ENCODE results near the gene ASPDH.

ASPDH gene

DNA sequence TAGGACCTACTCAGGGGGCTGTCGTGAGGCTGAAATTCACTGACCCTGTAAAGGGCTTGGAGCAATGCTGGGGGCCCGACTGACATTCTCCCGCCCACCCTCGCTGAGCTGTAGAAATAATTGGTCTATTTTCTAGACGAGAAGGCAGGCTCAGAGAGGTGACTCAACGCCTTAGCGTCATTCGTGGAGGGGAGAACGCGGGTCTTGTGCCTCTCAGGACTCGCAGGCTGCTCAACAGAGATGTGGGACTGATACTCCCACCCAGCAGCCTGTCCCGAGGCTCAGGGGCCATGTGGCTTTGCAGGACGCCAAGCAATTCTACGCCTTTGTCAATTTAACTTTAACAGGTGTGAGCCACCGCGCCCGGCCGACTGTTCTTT lies 23.6 kb upstream of the ASPDH start:
- TF ChIP-seq FOXP2 (optimal IDR thresholded peaks at IDR 0.05; ENCODE audit: borderline replicate concordance, extremely low read depth, extremely low read length, insufficient read depth) (no peak), POLR2AphosphoS5 (IDR thresholded peaks at IDR 0.05; ENCODE audit: low read depth, low read length) (no peak), SIN3A (IDR thresholded peaks at IDR 0.05; ENCODE audit: borderline replicate concordance, insufficient read depth, low read length) (no peak), TAF1 (IDR thresholded peaks at IDR 0.05; ENCODE audit: borderline replicate concordance, insufficient read depth, low read length) (no peak)
- TF ChIP-seq, protein P1, sequence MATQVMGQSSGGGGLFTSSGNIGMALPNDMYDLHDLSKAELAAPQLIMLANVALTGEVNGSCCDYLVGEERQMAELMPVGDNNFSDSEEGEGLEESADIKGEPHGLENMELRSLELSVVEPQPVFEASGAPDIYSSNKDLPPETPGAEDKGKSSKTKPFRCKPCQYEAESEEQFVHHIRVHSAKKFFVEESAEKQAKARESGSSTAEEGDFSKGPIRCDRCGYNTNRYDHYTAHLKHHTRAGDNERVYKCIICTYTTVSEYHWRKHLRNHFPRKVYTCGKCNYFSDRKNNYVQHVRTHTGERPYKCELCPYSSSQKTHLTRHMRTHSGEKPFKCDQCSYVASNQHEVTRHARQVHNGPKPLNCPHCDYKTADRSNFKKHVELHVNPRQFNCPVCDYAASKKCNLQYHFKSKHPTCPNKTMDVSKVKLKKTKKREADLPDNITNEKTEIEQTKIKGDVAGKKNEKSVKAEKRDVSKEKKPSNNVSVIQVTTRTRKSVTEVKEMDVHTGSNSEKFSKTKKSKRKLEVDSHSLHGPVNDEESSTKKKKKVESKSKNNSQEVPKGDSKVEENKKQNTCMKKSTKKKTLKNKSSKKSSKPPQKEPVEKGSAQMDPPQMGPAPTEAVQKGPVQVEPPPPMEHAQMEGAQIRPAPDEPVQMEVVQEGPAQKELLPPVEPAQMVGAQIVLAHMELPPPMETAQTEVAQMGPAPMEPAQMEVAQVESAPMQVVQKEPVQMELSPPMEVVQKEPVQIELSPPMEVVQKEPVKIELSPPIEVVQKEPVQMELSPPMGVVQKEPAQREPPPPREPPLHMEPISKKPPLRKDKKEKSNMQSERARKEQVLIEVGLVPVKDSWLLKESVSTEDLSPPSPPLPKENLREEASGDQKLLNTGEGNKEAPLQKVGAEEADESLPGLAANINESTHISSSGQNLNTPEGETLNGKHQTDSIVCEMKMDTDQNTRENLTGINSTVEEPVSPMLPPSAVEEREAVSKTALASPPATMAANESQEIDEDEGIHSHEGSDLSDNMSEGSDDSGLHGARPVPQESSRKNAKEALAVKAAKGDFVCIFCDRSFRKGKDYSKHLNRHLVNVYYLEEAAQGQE (IDR thresholded peaks at IDR 0.05; ENCODE audit: insufficient read depth in 1 of 2, low read depth in 2 of 2, low read length in 2 of 2) = no peak

DNA sequence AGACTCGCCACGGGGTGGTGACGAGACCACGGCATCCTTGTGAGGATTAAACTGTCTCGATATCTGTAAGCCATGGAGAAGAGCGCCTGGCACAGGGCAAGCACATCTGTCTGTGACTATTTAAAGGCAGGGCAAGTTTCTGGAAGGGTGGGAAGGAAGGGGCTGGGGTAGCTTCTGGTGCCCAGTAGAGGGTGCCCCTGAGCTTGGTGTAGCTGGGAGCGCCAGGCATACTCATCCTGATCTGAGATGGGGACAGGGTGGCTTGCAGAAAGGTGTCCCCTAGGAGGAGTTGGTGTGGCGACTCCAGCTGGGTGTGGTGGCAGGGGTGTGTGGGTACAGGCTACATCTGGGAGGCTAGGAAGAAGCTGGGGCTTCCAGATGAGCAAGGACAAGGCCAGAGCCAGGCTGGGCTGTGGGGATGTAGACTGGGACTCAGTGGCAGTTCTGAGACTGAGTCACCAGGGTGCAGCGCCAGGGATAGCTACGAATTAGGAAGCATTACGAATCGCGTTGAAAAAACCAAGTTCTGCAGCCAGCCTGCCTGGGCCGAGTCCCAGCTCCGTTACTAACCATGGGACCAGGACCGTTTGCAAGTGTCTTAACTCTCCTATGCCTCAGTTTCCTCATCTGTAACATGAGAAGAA lies 23.1 kb upstream of the ASPDH start:
- no peak for TF ChIP-seq TAF1 (IDR thresholded peaks at IDR 0.05; ENCODE audit: borderline replicate concordance, insufficient read depth, low read length)
- TF ChIP-seq, protein P1 (IDR thresholded peaks at IDR 0.05; ENCODE audit: insufficient read depth in 1 of 2, low read depth in 2 of 2, low read length in 2 of 2) = no peak

DNA sequence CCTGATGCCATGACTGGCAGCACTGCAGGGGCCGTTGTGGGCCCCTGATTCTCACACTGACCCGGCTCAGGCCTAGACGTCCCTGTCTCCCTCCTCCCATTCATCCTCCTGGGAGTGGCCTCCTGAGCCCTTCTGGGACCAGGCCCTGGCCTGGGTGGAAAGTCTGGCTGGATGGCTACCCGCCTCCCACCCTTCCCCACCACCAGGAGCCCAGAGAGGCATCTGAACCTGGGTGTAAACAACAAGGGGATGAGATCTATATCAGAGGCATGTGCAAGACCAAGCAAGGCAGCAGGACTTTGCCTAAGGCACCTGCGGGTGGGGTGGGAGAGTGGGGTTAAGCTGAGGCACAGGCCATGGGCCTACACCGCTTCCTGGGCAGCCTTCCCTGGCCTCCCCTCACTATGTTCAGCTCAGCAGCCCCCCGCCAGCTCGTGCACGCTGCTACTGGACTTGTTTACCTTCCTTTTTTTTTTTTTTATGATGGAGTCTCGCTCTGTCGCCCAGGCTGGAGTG lies 22.0 kb upstream of the ASPDH start:
- no peak for TF ChIP-seq SIN3A (IDR thresholded peaks at IDR 0.05; ENCODE audit: borderline replicate concordance, insufficient read depth, low read length)
- TF ChIP-seq POLR2AphosphoS5 (IDR thresholded peaks at IDR 0.05; ENCODE audit: low read depth, low read length) = no peak
- TF ChIP-seq TAF1 (IDR thresholded peaks at IDR 0.05; ENCODE audit: borderline replicate concordance, insufficient read depth, low read length) = no peak
- TF ChIP-seq, protein P1 (IDR thresholded peaks at IDR 0.05; ENCODE audit: insufficient read depth in 1 of 2, low read depth in 2 of 2, low read length in 2 of 2) = no peak
- TF ChIP-seq FOXP2 (optimal IDR thresholded peaks at IDR 0.05; ENCODE audit: borderline replicate concordance, extremely low read depth, extremely low read length, insufficient read depth) = no peak

DNA sequence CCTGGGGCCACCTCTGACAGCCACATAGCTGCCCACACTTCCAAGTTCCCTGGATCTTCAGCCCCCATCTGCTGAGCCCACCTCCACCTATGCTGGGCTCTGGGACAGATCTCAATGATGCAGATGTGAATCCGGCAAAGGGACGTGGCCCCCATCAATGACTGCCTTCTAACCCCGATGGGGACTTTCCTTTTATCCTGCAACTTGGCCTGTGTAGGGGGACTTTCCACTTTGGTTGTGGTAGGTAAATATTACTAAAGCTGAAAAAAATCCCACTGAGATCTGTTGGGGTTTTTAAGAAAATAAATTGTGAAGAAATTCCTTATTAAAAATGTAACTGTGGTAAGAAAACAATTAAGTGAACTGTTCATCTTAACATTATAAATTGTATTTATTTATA lies 20.8 kb upstream of the ASPDH start:
- TF ChIP-seq TAF1 (IDR thresholded peaks at IDR 0.05; ENCODE audit: borderline replicate concordance, insufficient read depth, low read length) (no peak), SIN3A (IDR thresholded peaks at IDR 0.05; ENCODE audit: borderline replicate concordance, insufficient read depth, low read length) (no peak), POLR2AphosphoS5 (IDR thresholded peaks at IDR 0.05; ENCODE audit: low read depth, low read length) (no peak), FOXP2 (optimal IDR thresholded peaks at IDR 0.05; ENCODE audit: borderline replicate concordance, extremely low read depth, extremely low read length, insufficient read depth) (no peak)
- TF ChIP-seq, protein P1 (IDR thresholded peaks at IDR 0.05; ENCODE audit: insufficient read depth in 1 of 2, low read depth in 2 of 2, low read length in 2 of 2) = no peak

DNA sequence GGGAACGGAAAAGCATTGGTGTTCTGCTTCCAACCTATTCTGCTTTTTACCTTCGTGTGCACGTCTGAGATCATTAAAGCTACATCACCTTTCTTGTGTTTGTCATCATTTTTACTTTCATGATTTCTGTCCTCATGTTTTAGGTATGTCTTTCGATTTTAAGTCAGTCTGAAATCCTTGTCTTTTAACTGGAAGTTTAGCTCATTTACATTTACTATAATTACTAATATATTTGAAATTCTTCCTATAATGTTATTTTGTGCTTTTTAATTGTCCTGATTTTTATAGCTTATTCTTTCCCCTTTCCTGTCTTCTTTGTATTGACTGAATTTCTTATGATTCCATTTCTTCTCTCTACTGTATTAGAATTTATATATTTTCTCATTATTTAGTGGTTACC lies 19.2 kb upstream of the ASPDH start:
- no peak for TF ChIP-seq FOXP2 (optimal IDR thresholded peaks at IDR 0.05; ENCODE audit: borderline replicate concordance, extremely low read depth, extremely low read length, insufficient read depth)
